Lower leg skin (tissue), 3 donors: Measurements from ENCODE around the gene LIN37.

ENCODE experiments used
- POLR2A ChIP-seq, 2 donors: fragments of 450-650 bp; IDR thresholded peaks; one replicate each; pipeline ENCODE4 v1.6.1; 2016 to 2017; ENCODE audit warnings: antibody characterized with exemption in 2 of 2, mild to moderate bottlenecking in 1 of 2, moderate library complexity in 1 of 2
- TF ChIP-seq, protein P1 (sequence below), 3 donors: fragments of 450-650 bp; IDR thresholded peaks; one replicate each; pipeline ENCODE4 v1.5.1; 2016; ENCODE audit warnings: antibody characterized with exemption in 3 of 3, mild to moderate bottlenecking in 3 of 3, moderate library complexity in 2 of 3

- TF ChIP-seq, protein P1, sequence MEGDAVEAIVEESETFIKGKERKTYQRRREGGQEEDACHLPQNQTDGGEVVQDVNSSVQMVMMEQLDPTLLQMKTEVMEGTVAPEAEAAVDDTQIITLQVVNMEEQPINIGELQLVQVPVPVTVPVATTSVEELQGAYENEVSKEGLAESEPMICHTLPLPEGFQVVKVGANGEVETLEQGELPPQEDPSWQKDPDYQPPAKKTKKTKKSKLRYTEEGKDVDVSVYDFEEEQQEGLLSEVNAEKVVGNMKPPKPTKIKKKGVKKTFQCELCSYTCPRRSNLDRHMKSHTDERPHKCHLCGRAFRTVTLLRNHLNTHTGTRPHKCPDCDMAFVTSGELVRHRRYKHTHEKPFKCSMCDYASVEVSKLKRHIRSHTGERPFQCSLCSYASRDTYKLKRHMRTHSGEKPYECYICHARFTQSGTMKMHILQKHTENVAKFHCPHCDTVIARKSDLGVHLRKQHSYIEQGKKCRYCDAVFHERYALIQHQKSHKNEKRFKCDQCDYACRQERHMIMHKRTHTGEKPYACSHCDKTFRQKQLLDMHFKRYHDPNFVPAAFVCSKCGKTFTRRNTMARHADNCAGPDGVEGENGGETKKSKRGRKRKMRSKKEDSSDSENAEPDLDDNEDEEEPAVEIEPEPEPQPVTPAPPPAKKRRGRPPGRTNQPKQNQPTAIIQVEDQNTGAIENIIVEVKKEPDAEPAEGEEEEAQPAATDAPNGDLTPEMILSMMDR (IDR thresholded peaks at IDR 0.05) = no peak
- TF ChIP-seq POLR2A (IDR thresholded peaks at IDR 0.05) = no peak
These were observed 3.7 kb downstream of the LIN37 start for GRCh38 chr19:35751839-35752745.
